Calu3 (cell line): ENCODE results near the gene RNF141. TPM values are rescaled to one million over a fixed set of nuclear protein-coding genes. Genes with fewer than 3 reads are reported as not detected.

ENCODE experiments used
- BruUV-seq: library from RNA; stranded (reverse); fragments of 400-500 nt; replicated peaks from 2 replicates; lab custom pipeline; 2021; lab: Mats Ljungman, UMichigan
- CTCF ChIA-PET: fragments of 300-600 bp; sonication (Branson Sonifier 250); formaldehyde crosslinking; loops from one replicate; lab custom pipeline; 2022; ENCODE audit warnings: antibody characterized with exemption; lab: Charles Lee
- DNase-seq: peaks from one replicate; pipeline ENCODE4 v3.0.0; 2022
- H3K27ac Mint-ChIP-seq: one replicate; pipeline ENCODE4 v1.8.0; 2022; ENCODE audit warnings: mixed read lengths; ENCODE audit not compliant: unreplicated experiment
- H3K27me3 Mint-ChIP-seq: one replicate; pipeline ENCODE4 v1.8.0; 2022; ENCODE audit warnings: mixed read lengths; ENCODE audit not compliant: unreplicated experiment
- H3K36me3 Mint-ChIP-seq: one replicate; pipeline ENCODE4 v1.8.0; 2022; ENCODE audit warnings: mild to moderate bottlenecking, moderate library complexity, mixed read lengths; ENCODE audit not compliant: insufficient read depth, unreplicated experiment
- H3K4me1 Mint-ChIP-seq: one replicate; pipeline ENCODE4 v1.8.0; 2022; ENCODE audit warnings: mild to moderate bottlenecking, low read depth, mixed read lengths; ENCODE audit not compliant: unreplicated experiment
- H3K4me3 Mint-ChIP-seq: one replicate; pipeline ENCODE4 v1.8.0; 2022; ENCODE audit warnings: mild to moderate bottlenecking, low read depth, moderate library complexity, mixed read lengths; ENCODE audit not compliant: unreplicated experiment
- H3K9me3 Mint-ChIP-seq: one replicate; pipeline ENCODE4 v1.8.0; 2022; ENCODE audit warnings: low read depth, mixed read lengths; ENCODE audit not compliant: unreplicated experiment
- CTCF ChIP-seq: fragments of 200-600 bp; IDR thresholded peaks from one replicate; pipeline ENCODE4 v1.8.0; 2022; ENCODE audit warnings: antibody characterized with exemption; ENCODE audit not compliant: unreplicated experiment
- intact Hi-C: fragments of 100-400 bp; cut with micrococcal nuclease; formaldehyde crosslinking; loops from one replicate; pipeline ENCODE4 v1.10.0; 2022; ENCODE audit not compliant: unreplicated experiment
- total RNA-seq: library from RNA; stranded (reverse); gene quantifications from 2 replicates; pipeline ENCODE4 v1.2.3, GENCODE V29; 2022

The RNF141 gene
- total RNA-seq, 1 experiment from 2014 or later, result 33.9 TPM

DNA sequence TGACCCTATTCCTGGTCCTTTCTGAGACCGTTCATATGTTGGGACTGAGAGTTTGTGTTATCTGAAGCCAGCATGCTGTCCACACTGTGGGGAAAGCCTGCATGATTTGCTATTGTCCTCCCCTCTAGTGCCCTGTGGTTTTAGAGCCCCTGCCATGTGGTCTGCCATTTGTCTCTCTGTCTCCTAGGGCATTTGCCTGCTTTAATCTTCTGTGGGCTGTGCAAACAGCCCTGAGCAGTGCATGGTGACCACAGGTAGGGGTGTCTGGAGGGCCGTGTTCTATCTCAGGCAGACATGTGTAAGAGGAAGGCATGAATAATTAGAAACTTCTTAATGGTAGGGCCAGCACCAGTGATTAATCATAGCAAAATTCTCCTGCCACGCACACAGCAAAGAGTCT lies 62.9 kb downstream of the RNF141 start:
- CTCF ChIA-PET, result no interaction called here
- Mint-ChIP-seq H3K4me1 (no peaks in the 10 kb centered on the region), H3K27ac (no peak overlapping the region), H3K4me3 (no peak overlapping the region), H3K36me3 (peaks cover 5% of the 10 kb centered on the region), H3K27me3 (no peaks in the 10 kb centered on the region), H3K9me3 (no peaks in the 10 kb centered on the region)
- TF ChIP-seq CTCF, result no peak
- intact Hi-C loops, result no loop called here
- BruUV-seq, result no TSS peak
- no peak for DNase-seq

DNA sequence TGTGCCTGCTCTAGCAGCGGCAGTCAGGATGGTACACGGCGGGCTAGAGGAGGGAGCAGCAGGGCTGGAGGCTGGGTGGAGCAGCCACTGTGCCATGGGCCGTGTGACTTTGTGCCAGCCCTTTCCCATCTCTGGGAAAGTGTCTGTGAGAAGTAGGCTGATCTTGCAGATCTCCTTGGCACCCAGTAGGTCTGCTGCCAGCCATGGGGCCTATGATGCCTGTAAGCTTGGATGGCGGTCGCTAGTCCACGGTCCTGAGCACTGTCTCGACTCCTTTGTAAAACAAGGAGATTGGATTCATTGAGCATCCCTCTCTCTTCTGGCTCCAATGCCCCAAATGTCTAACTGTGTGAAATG lies 63.3 kb downstream of the RNF141 start:
- DNase-seq, result no peak
- intact Hi-C loops, result no loop called here
- CTCF ChIA-PET, result no interaction called here
- TF ChIP-seq CTCF, result no peak
- Mint-ChIP-seq H3K36me3 (peaks cover 5% of the 10 kb centered on the region), H3K4me1 (no peaks in the 10 kb centered on the region), H3K27me3 (no peaks in the 10 kb centered on the region), H3K4me3 (no peak overlapping the region), H3K9me3 (no peaks in the 10 kb centered on the region), H3K27ac (no peak overlapping the region)
- no TSS peak for BruUV-seq

DNA sequence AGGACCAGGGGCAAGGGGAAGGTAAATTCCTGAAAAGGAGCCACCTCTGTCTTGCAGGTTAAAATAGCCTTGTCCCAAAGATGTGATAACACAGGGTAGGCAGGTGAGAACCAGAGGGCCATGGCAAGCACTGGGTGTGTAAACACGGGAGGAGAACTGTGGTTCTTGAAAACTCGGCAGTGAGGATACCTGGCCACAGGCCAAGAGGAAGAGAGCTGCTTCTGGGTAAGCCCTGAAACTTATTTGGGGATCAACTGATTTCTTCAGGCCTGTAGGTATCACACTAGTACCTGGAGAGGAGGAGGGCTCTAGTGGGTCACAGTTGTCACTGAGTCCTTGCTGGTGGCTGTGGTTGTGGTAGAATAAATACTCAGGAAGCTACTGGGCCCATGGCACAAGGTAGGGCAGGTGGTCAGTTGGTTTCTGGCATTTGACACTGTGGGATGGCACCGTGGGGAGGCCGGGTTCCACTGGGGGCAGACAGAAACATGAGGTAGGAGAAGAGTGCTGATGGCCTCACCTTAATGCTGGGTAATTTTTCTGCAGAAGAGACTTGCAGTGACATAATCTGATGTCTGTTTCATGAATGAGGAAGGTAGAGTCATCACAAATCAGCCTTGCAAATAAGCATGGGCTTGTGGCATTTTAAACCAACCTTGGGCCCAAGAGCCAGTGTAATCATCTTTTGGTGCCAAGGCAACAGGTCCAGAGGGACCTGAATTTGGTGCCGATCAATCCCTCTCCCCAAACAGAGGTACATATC lies 63.9 kb downstream of the RNF141 start:
- BruUV-seq, result no TSS peak
- TF ChIP-seq CTCF, result no peak
- CTCF ChIA-PET, result interaction anchor here (0.7 kb wide), 1 partner anchor 79 kb away, joined by 4 read pairs; no protein-coding TSS in a partner anchor
- Mint-ChIP-seq H3K27me3 (no peaks in the 10 kb centered on the region), H3K27ac (no peak overlapping the region), H3K9me3 (no peaks in the 10 kb centered on the region), H3K4me1 (no peaks in the 10 kb centered on the region), H3K36me3 (peaks cover 5% of the 10 kb centered on the region), H3K4me3 (no peak overlapping the region)
- DNase-seq, result no peak
- intact Hi-C loops, result no loop called here

DNA sequence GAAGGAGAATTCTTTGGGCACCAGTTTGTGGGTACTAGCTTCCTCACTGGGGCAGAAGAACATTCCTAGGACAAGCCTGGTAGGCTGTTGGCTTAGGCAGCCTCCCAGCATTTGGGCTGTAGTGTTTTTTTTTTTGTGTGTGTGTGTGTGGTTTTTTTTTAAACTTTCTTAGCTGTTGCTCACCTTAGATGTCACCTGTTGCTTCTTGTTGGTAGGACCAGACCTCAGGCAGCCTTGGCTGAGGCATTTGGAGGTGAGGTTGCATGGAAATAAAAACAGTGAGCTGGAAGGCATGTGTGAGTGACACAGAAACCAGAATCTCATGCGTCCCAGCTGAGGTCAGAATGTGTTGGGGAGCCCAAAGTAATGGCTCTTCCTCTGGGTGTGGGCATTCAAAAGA lies 64.6 kb downstream of the RNF141 start:
- H3K9me3 Mint-ChIP-seq, result no peaks in the 10 kb centered on the region
- no peak for TF ChIP-seq CTCF
- no TSS peak for BruUV-seq
- no peaks in the 10 kb centered on the region for H3K4me1 Mint-ChIP-seq
- CTCF ChIA-PET, result interaction anchor here (0.7 kb wide), 1 partner anchor 80 kb away, joined by 4 read pairs; no protein-coding TSS in a partner anchor
- H3K27ac Mint-ChIP-seq, result no peak overlapping the region
- no peaks in the 10 kb centered on the region for H3K27me3 Mint-ChIP-seq
- no peak overlapping the region for H3K4me3 Mint-ChIP-seq
- no peak for DNase-seq
- peaks cover 5% of the 10 kb centered on the region for H3K36me3 Mint-ChIP-seq
- intact Hi-C loops, result no loop called here
